Keratinocyte (primary cell): Measurements from ENCODE around the gene DENND1A. TPM values are rescaled to one million over a fixed set of nuclear protein-coding genes. Genes with fewer than 3 reads are reported as not detected.

Source experiments
- DNase-seq: peaks from one replicate; pipeline ENCODE4 v3.0.0-alpha.2; 2011; ENCODE audit warnings: low read depth, missing footprints, low spot score
- FAIRE-seq: peaks from 2 replicates; lab custom pipeline; 2011; peaks lifted over from hg19 to GRCh38; lab: Jason Lieb, UNC
- H2AFZ ChIP-seq: 2 replicates; pipeline ENCODE4 v1.6.0; 2012; ENCODE audit warnings: low read length, control low read depth, inconsistent platforms; ENCODE audit not compliant: control insufficient read depth
- H3K27ac ChIP-seq: 2 replicates; pipeline ENCODE4 v1.5.1; 2011; ENCODE audit warnings: low read length; ENCODE audit not compliant: control insufficient read depth, insufficient read depth
- H3K27me3 ChIP-seq: 3 replicates; pipeline ENCODE4 v1.6.0; 2011; ENCODE audit warnings: low read length; ENCODE audit not compliant: control insufficient read depth, insufficient read depth; ENCODE audit errors: extremely low read depth
- H3K36me3 ChIP-seq, 2 experiments: 2 replicates in 1 of 2; 3 replicates in 1 of 2; pipeline ENCODE4 v1.5.1; 2011; ENCODE audit warnings: low read length in 2 of 2, mild to moderate bottlenecking in 1 of 2; ENCODE audit not compliant: control insufficient read depth in 2 of 2, insufficient read depth in 2 of 2; ENCODE audit errors: extremely low read depth in 1 of 2
- H3K4me1 ChIP-seq: 3 replicates; pipeline ENCODE4 v1.5.1; 2011; ENCODE audit warnings: low read length; ENCODE audit not compliant: control insufficient read depth, insufficient read depth; ENCODE audit errors: extremely low read depth
- H3K4me2 ChIP-seq: 3 replicates; pipeline ENCODE4 v1.6.0; 2011; ENCODE audit warnings: low read depth, low read length; ENCODE audit not compliant: control insufficient read depth, insufficient read depth; ENCODE audit errors: extremely low read depth
- H3K4me3 ChIP-seq, 3 experiments: fragments of 200-600 bp in 1 of 3; sonication (generic) in 1 of 3; 2 replicates in 2 of 3; 3 replicates in 1 of 3; pipeline ENCODE4 v1.5.1; 2011 to 2016; ENCODE audit warnings: low read length in 3 of 3, mild to moderate bottlenecking in 3 of 3, control low read depth in 2 of 3, inconsistent platforms in 1 of 3, low read depth in 1 of 3, mixed read lengths in 1 of 3, mixed run types in 1 of 3, moderate library complexity in 1 of 3; ENCODE audit not compliant: control insufficient read depth in 2 of 3, insufficient read depth in 2 of 3; ENCODE audit errors: extremely low read depth in 1 of 3
- H3K79me2 ChIP-seq: 2 replicates; pipeline ENCODE4 v1.6.0; 2012; ENCODE audit warnings: low read length; ENCODE audit not compliant: control insufficient read depth, insufficient read depth
- H3K9ac ChIP-seq: 3 replicates; pipeline ENCODE4 v1.6.0; 2011; ENCODE audit warnings: low read length; ENCODE audit not compliant: control insufficient read depth, insufficient read depth; ENCODE audit errors: extremely low read depth
- H3K9me1 ChIP-seq: 3 replicates; pipeline ENCODE4 v1.6.0; 2011; ENCODE audit warnings: low read length; ENCODE audit not compliant: control insufficient read depth, insufficient read depth; ENCODE audit errors: extremely low read depth
- H3K9me3 ChIP-seq: 2 replicates; pipeline ENCODE4 v1.5.1; 2012; ENCODE audit warnings: low read depth, low read length; ENCODE audit not compliant: control insufficient read depth
- H4K20me1 ChIP-seq: 3 replicates; pipeline ENCODE4 v1.6.0; 2011; ENCODE audit warnings: low read length; ENCODE audit not compliant: control insufficient read depth, insufficient read depth; ENCODE audit errors: extremely low read depth
- EZH2 ChIP-seq: IDR thresholded peaks from one replicate; pipeline ENCODE4 v1.6.1; 2012; ENCODE audit warnings: inconsistent platforms, mild to moderate bottlenecking, low read length, moderate library complexity
- dilution Hi-C: fragments of 300-500 bp; cut with MboI; formaldehyde crosslinking; loops from one replicate; pipeline ENCODE4 v1.7.0; 2020; ENCODE audit warnings: low sequenced_read_pairs; ENCODE audit not compliant: extremely low pct_ligation_motif_present
- polyA plus RNA-seq, 5 experiments: library from polyadenylated mRNA; depleted of rRNA in 3 of 5; stranded (reverse) in 3 of 5; stranded (forward) in 1 of 5; unstranded in 1 of 5; fragments of >200 nt; gene quantifications; 1 replicate in 1 of 5; 2 replicates in 3 of 5; 3 replicates in 1 of 5; pipeline versions ENCODE4 v1.2.1 to v1.2.3, GENCODE V29; 2011 to 2012; ENCODE audit warnings: missing spikeins in 2 of 5, low read depth in 1 of 5, low replicate concordance in 1 of 5
- TF ChIP-seq, protein P1 (sequence below), 3 experiments: IDR thresholded peaks in 1 of 3; conservative IDR thresholded peaks in 1 of 3; optimal IDR thresholded peaks in 1 of 3; 2 replicates in 2 of 3; 3 replicates in 1 of 3; pipeline versions ENCODE3 to v1.5.1; 2011; ENCODE audit warnings: low read length in 3 of 3, mild to moderate bottlenecking in 3 of 3, moderate library complexity in 2 of 3, control low read depth in 1 of 3, inconsistent platforms in 1 of 3; ENCODE audit not compliant: insufficient read depth in 2 of 3; ENCODE audit errors: extremely low read depth in 1 of 3

The DENND1A gene
- polyA plus RNA-seq, 1 donor (not counting 4 experiments of a cell fraction or from before 2014, with no cell fraction given): 13.0 TPM

- no peak for DNase-seq
- TF ChIP-seq, protein P1, sequence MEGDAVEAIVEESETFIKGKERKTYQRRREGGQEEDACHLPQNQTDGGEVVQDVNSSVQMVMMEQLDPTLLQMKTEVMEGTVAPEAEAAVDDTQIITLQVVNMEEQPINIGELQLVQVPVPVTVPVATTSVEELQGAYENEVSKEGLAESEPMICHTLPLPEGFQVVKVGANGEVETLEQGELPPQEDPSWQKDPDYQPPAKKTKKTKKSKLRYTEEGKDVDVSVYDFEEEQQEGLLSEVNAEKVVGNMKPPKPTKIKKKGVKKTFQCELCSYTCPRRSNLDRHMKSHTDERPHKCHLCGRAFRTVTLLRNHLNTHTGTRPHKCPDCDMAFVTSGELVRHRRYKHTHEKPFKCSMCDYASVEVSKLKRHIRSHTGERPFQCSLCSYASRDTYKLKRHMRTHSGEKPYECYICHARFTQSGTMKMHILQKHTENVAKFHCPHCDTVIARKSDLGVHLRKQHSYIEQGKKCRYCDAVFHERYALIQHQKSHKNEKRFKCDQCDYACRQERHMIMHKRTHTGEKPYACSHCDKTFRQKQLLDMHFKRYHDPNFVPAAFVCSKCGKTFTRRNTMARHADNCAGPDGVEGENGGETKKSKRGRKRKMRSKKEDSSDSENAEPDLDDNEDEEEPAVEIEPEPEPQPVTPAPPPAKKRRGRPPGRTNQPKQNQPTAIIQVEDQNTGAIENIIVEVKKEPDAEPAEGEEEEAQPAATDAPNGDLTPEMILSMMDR (optimal IDR thresholded peaks at IDR 0.05 in 1 of 3, IDR thresholded peaks at IDR 0.05 in 1 of 3, conservative IDR thresholded peaks at IDR 0.05 in 1 of 3; ENCODE audit: extremely low read depth in 1 of 3, insufficient read depth in 2 of 3, low read length in 3 of 3): no peak
- no peak for TF ChIP-seq EZH2
- Histone ChIP-seq H3K4me1 (no peaks in the 10 kb centered on the region), H2AFZ (no peak overlapping the region), H3K9ac (no peak overlapping the region), H3K27me3 (no peaks in the 10 kb centered on the region), H3K9me3 (no peaks in the 10 kb centered on the region), H3K27ac (no peak overlapping the region), H3K36me3 (peaks cover 2 to 4% of the 10 kb centered on the region in 2 experiments), H3K9me1 (no peaks in the 10 kb centered on the region), H3K79me2 (no peaks in the 10 kb centered on the region), H3K4me3 (no peak overlapping the region), H4K20me1 (no peaks in the 10 kb centered on the region), H3K4me2 (no peak overlapping the region)
- dilution Hi-C loops: no loop called here
- no peak for FAIRE-seq
Measured at GRCh38 chr9:123555646-123556045, 374.3 kb downstream of the DENND1A start.

- TF ChIP-seq EZH2: no peak
- TF ChIP-seq, protein P1 (optimal IDR thresholded peaks at IDR 0.05 in 1 of 3, IDR thresholded peaks at IDR 0.05 in 1 of 3, conservative IDR thresholded peaks at IDR 0.05 in 1 of 3; ENCODE audit: extremely low read depth in 1 of 3, insufficient read depth in 2 of 3, low read length in 3 of 3): no peak
- no peak overlapping the region for H3K9ac ChIP-seq
- H3K4me2 ChIP-seq: no peak overlapping the region
- DNase-seq: no peak
- H3K4me3 ChIP-seq: no peak overlapping the region
- no peak overlapping the region for H2AFZ ChIP-seq
- no peaks in the 10 kb centered on the region for H3K9me3 ChIP-seq
- H3K36me3 ChIP-seq: peaks cover 2 to 4% of the 10 kb centered on the region in 2 experiments
- dilution Hi-C loops: no loop called here
- no peaks in the 10 kb centered on the region for H3K79me2 ChIP-seq
- FAIRE-seq: no peak
- H3K4me1 ChIP-seq: no peaks in the 10 kb centered on the region
- no peak overlapping the region for H3K27ac ChIP-seq
- no peaks in the 10 kb centered on the region for H3K27me3 ChIP-seq
- no peaks in the 10 kb centered on the region for H4K20me1 ChIP-seq
- no peaks in the 10 kb centered on the region for H3K9me1 ChIP-seq
Measured at GRCh38 chr9:123552530-123552929, 377.4 kb downstream of the DENND1A start.
